ENCODE results near the gene ABL2.
"Not testable (repeated sequence)": the region's sequence is repeated elsewhere in the genome, so short reads cannot be mapped to it uniquely, and the experiment has no call there.

DNA sequence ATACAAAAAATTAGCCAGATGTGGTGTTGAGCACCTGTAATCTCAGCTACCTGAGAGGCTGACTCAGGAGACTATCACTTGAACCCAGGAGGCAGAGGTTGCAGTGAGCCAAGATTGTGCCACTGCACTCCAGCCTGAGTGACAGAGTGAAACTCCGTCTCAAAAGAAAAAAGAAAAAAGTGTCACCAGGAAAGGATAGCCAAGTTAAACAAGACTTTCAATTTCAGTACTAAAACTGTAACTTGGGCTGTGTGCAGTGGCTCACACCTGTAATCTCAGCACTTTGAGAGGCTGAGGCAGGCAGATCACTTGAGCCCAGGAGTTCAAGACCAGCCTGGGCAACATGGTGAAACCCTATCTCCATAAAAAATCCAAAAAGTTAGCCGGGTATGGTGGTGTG, 15.9 kb upstream of the ABL2 start:
- TF ChIP-seq, protein P1, sequence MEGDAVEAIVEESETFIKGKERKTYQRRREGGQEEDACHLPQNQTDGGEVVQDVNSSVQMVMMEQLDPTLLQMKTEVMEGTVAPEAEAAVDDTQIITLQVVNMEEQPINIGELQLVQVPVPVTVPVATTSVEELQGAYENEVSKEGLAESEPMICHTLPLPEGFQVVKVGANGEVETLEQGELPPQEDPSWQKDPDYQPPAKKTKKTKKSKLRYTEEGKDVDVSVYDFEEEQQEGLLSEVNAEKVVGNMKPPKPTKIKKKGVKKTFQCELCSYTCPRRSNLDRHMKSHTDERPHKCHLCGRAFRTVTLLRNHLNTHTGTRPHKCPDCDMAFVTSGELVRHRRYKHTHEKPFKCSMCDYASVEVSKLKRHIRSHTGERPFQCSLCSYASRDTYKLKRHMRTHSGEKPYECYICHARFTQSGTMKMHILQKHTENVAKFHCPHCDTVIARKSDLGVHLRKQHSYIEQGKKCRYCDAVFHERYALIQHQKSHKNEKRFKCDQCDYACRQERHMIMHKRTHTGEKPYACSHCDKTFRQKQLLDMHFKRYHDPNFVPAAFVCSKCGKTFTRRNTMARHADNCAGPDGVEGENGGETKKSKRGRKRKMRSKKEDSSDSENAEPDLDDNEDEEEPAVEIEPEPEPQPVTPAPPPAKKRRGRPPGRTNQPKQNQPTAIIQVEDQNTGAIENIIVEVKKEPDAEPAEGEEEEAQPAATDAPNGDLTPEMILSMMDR (IDR thresholded peaks at IDR 0.05), result not testable (repeated sequence)
- TF ChIP-seq POLR2A (IDR thresholded peaks at IDR 0.05), result not testable (repeated sequence)
